Right hindlimb (tissue), 1 donor: Measurements from ENCODE around the gene UBB.
A peak's percentile ranks its signal among the peaks of the same experiment; 100 is the strongest.

Experiments
- DNase-seq: peaks from one replicate; pipeline ENCODE4 v3.0.0-alpha.2; 2018

Gene UBB

GRCh38 chr17:16380640-16381495, at the start of gene UBB:
Gene UBB (plus strand): TSS chr17:16381091. CDS start chr17:16381908, 817 bp downstream.
- DNase-seq, result peak; percentile 98

GRCh38 chr17:16338391-16338790, 42.5 kb upstream of the UBB start:
- no peak for DNase-seq

- DNase-seq, result no peak
Measured at GRCh38 chr17:16339402-16339801, 41.5 kb upstream of the UBB start.

GRCh38 chr17:16339959-16340358, 40.9 kb upstream of the UBB start:
- DNase-seq, result no peak

GRCh38 chr17:16342979-16343378, 37.9 kb upstream of the UBB start:
- no peak for DNase-seq

- DNase-seq, result no peak
Measured at GRCh38 chr17:16343569-16343968, 37.3 kb upstream of the UBB start.

- DNase-seq, result no peak
Measured at GRCh38 chr17:16345565-16345964, 35.3 kb upstream of the UBB start.

GRCh38 chr17:16346721-16347271, 34.1 kb upstream of the UBB start:
- no peak for DNase-seq

GRCh38 chr17:16348586-16348985, 32.3 kb upstream of the UBB start:
- no peak for DNase-seq

- no peak for DNase-seq
Measured at GRCh38 chr17:16349431-16349830, 31.5 kb upstream of the UBB start.

- no peak for DNase-seq
Measured at GRCh38 chr17:16351831-16352230, 29.1 kb upstream of the UBB start.

GRCh38 chr17:16352303-16352666, 28.6 kb upstream of the UBB start:
- DNase-seq, result peak; percentile 45

- peak; percentile 57 for DNase-seq
Measured at GRCh38 chr17:16352667-16353316, 28.1 kb upstream of the UBB start.

- DNase-seq, result peak; percentile 54
Measured at GRCh38 chr17:16353317-16354174, 27.3 kb upstream of the UBB start, which contains the start of gene CENPV. Gene CENPV (minus strand): TSS chr17:16353469. CDS start chr17:16353436, 33 bp downstream.

- no peak for DNase-seq
Measured at GRCh38 chr17:16354585-16354984, 26.3 kb upstream of the UBB start.

- DNase-seq, result no peak
Measured at GRCh38 chr17:16358394-16358793, 22.5 kb upstream of the UBB start.

GRCh38 chr17:16361874-16362273, 19.0 kb upstream of the UBB start:
- no peak for DNase-seq

- DNase-seq, result peak; percentile 70
Measured at GRCh38 chr17:16363749-16364536, 16.9 kb upstream of the UBB start.

- no peak for DNase-seq
Measured at GRCh38 chr17:16364625-16365024, 16.3 kb upstream of the UBB start.

- no peak for DNase-seq
Measured at GRCh38 chr17:16371742-16372141, 9.1 kb upstream of the UBB start.

- no peak for DNase-seq
Measured at GRCh38 chr17:16374146-16374938, 6.5 kb upstream of the UBB start.
